HG02938 (cell line): ENCODE data around the gene COL16A1.

Source experiments
- ATAC-seq: cut with Tn5 transposase; IDR thresholded peaks from one replicate; pipeline ENCODE4 v1.9.1; 2021; ENCODE audit warnings: mild to moderate bottlenecking, moderate library complexity; ENCODE audit not compliant: unreplicated experiment

COL16A1 gene

GRCh38 chr1:31733389-31734219 lies 29.8 kb upstream of the COL16A1 start:
- no peak for ATAC-seq

- no peak for ATAC-seq
These were observed 29.0 kb upstream of the COL16A1 start for GRCh38 chr1:31732751-31733289.

GRCh38 chr1:31732343-31732742 lies 28.5 kb upstream of the COL16A1 start:
- ATAC-seq: no peak

- ATAC-seq: no peak
These were observed 27.3 kb upstream of the COL16A1 start for GRCh38 chr1:31731049-31731565.

GRCh38 chr1:31730336-31731048 lies 26.7 kb upstream of the COL16A1 start:
- ATAC-seq: no peak

GRCh38 chr1:31727849-31728248 lies 24.0 kb upstream of the COL16A1 start:
- no peak for ATAC-seq

- no peak for ATAC-seq
These were observed 23.4 kb upstream of the COL16A1 start for GRCh38 chr1:31727195-31727594.

GRCh38 chr1:31726715-31727114 lies 22.9 kb upstream of the COL16A1 start:
- ATAC-seq: no peak

- no peak for ATAC-seq
These were observed 22.1 kb upstream of the COL16A1 start for GRCh38 chr1:31725777-31726535.

- no peak for ATAC-seq
These were observed 21.3 kb upstream of the COL16A1 start for GRCh38 chr1:31725134-31725533.

- ATAC-seq: no peak
These were observed 20.1 kb upstream of the COL16A1 start for GRCh38 chr1:31723828-31724359.

- no peak for ATAC-seq
These were observed 14.6 kb upstream of the COL16A1 start for GRCh38 chr1:31718327-31718897.

GRCh38 chr1:31717341-31717740 lies 13.5 kb upstream of the COL16A1 start:
- no peak for ATAC-seq

- ATAC-seq: no peak
These were observed 12.0 kb upstream of the COL16A1 start for GRCh38 chr1:31715873-31716220.

- ATAC-seq: no peak
These were observed 11.5 kb upstream of the COL16A1 start for GRCh38 chr1:31715087-31715872.

GRCh38 chr1:31714442-31715086 lies 10.7 kb upstream of the COL16A1 start:
- no peak for ATAC-seq

GRCh38 chr1:31712630-31713029 lies 8.8 kb upstream of the COL16A1 start:
- no peak for ATAC-seq

- ATAC-seq: no peak
These were observed 8.3 kb upstream of the COL16A1 start for GRCh38 chr1:31712068-31712467.

GRCh38 chr1:31708324-31708723 lies 4.5 kb upstream of the COL16A1 start:
- no peak for ATAC-seq
